GM18502 (cell line): ENCODE data around the gene GGT7.
A peak's percentile ranks its signal among the peaks of the same experiment; 100 is the strongest.
"Not testable (repeated sequence)": the region's sequence is repeated elsewhere in the genome, so short reads cannot be mapped to it uniquely, and the experiment has no call there.

Source experiments
- ATAC-seq: cut with Tn5 transposase; IDR thresholded peaks from one replicate; pipeline ENCODE4 v1.9.1; 2021; ENCODE audit warnings: mild to moderate bottlenecking; ENCODE audit not compliant: unreplicated experiment, poor library complexity

The GGT7 gene

GRCh38 chr20:34872622-34873224 lies at the start of gene GGT7:
GGT7 (minus strand) TSS chr20:34872856; CDS start chr20:34872815, 41 bp downstream.
- ATAC-seq: peak; percentile 45

GRCh38 chr20:34921436-34921835 lies 48.8 kb upstream of the GGT7 start:
- no peak for ATAC-seq

- no peak for ATAC-seq
Observed at GRCh38 chr20:34920055-34920454, 47.4 kb upstream of the GGT7 start.

GRCh38 chr20:34916774-34917354 lies 44.2 kb upstream of the GGT7 start:
- no peak for ATAC-seq

- ATAC-seq: no peak
Observed at GRCh38 chr20:34915749-34916455, 43.2 kb upstream of the GGT7 start.

GRCh38 chr20:34915131-34915530 lies 42.5 kb upstream of the GGT7 start:
- ATAC-seq: no peak

GRCh38 chr20:34907616-34908469 lies 35.2 kb upstream of the GGT7 start:
- no peak for ATAC-seq

GRCh38 chr20:34904202-34904621 lies 31.6 kb upstream of the GGT7 start:
- no peak for ATAC-seq

GRCh38 chr20:34898731-34899130 lies 26.1 kb upstream of the GGT7 start:
- ATAC-seq: not testable (repeated sequence)

- not testable (repeated sequence) for ATAC-seq
Observed at GRCh38 chr20:34898129-34898528, 25.5 kb upstream of the GGT7 start.

- no peak for ATAC-seq
Observed at GRCh38 chr20:34896086-34896621, 23.5 kb upstream of the GGT7 start.

- no peak for ATAC-seq
Observed at GRCh38 chr20:34895465-34895864, 22.8 kb upstream of the GGT7 start.

- ATAC-seq: no peak
Observed at GRCh38 chr20:34894723-34895122, 22.1 kb upstream of the GGT7 start.

GRCh38 chr20:34892671-34893070 lies 20.0 kb upstream of the GGT7 start:
- ATAC-seq: no peak

- ATAC-seq: no peak
Observed at GRCh38 chr20:34891166-34892062, 18.8 kb upstream of the GGT7 start.

GRCh38 chr20:34888468-34888867 lies 15.8 kb upstream of the GGT7 start:
- no peak for ATAC-seq

GRCh38 chr20:34887023-34887422 lies 14.4 kb upstream of the GGT7 start:
- no peak for ATAC-seq

- ATAC-seq: no peak
Observed at GRCh38 chr20:34886122-34886521, 13.5 kb upstream of the GGT7 start.

GRCh38 chr20:34884260-34884659 lies 11.6 kb upstream of the GGT7 start:
- no peak for ATAC-seq

GRCh38 chr20:34883809-34884208 lies 11.2 kb upstream of the GGT7 start:
- no peak for ATAC-seq
